Endothelial cell of umbilical vein (primary cell): Measurements from ENCODE around the gene F5. TPM values are rescaled to one million over a fixed set of nuclear protein-coding genes. Genes with fewer than 3 reads are reported as not detected.

Experiments used
- BruUV-seq: library from RNA; stranded (reverse); fragments of 400-500 nt; replicated peaks from 2 replicates; lab custom pipeline; 2021; lab: Mats Ljungman, UMichigan
- CTCF ChIA-PET: fragments of 300-600, 350-600 bp; sonication (Branson Sonifier 250); formaldehyde crosslinking; loops from one replicate; lab custom pipeline; 2021; ENCODE audit warnings: antibody characterized with exemption, inconsistent platforms; lab: Charles Lee
- POLR2A ChIA-PET: fragments of 300-600, 350-600 bp; sonication (Branson Sonifier 250); formaldehyde crosslinking; loops from one replicate; lab custom pipeline; 2021; ENCODE audit warnings: antibody characterized with exemption, inconsistent platforms; lab: Charles Lee
- DNase-seq: peaks from one replicate; pipeline ENCODE4 v3.0.0-alpha.2; 2011; ENCODE audit warnings: low read depth, low spot score
- FAIRE-seq: peaks from 2 replicates; lab custom pipeline; 2011; peaks lifted over from hg19 to GRCh38; lab: Jason Lieb, UNC
- H2AFZ ChIP-seq: 2 replicates; pipeline ENCODE4 v1.6.0; 2012; ENCODE audit warnings: low read depth, low read length, control low read depth, inconsistent platforms
- H3K27ac ChIP-seq: 2 replicates; pipeline ENCODE4 v1.5.1; 2011; ENCODE audit warnings: low read depth, mild to moderate bottlenecking, control low read depth, low read length, moderate library complexity; ENCODE audit not compliant: insufficient read depth
- H3K27me3 ChIP-seq, 2 experiments: 2 replicates each; pipeline versions ENCODE4 v1.6.0 to v1.6.1; 2011; ENCODE audit warnings: low read length in 2 of 2, mixed read lengths in 1 of 2; ENCODE audit not compliant: control insufficient read depth in 2 of 2, insufficient read depth in 2 of 2
- H3K36me3 ChIP-seq, 2 experiments: 2 replicates in 1 of 2; 3 replicates in 1 of 2; pipeline ENCODE4 v1.5.1; 2011; ENCODE audit warnings: low read length in 2 of 2, mild to moderate bottlenecking in 1 of 2, moderate library complexity in 1 of 2; ENCODE audit not compliant: control insufficient read depth in 2 of 2, insufficient read depth in 2 of 2; ENCODE audit errors: extremely low read depth in 1 of 2
- H3K4me1 ChIP-seq: 3 replicates; pipeline ENCODE4 v1.5.1; 2011; ENCODE audit warnings: mild to moderate bottlenecking, low read length; ENCODE audit not compliant: control insufficient read depth, insufficient read depth; ENCODE audit errors: extremely low read depth
- H3K4me2 ChIP-seq: 2 replicates; pipeline ENCODE4 v1.6.1; 2011; ENCODE audit warnings: low read length, control low read depth, mixed read lengths; ENCODE audit not compliant: insufficient read depth
- H3K4me3 ChIP-seq, 3 experiments: fragments of 200-600 bp in 1 of 3; sonication (generic), shearing (Covaris generic) in 1 of 3; replicated peaks in 1 of 3; 2 replicates each; pipeline ENCODE4 v1.5.1; 2011 to 2016; ENCODE audit warnings: control low read depth in 3 of 3, low read length in 3 of 3, mild to moderate bottlenecking in 2 of 3, inconsistent platforms in 1 of 3, low read depth in 1 of 3, moderate library complexity in 1 of 3; ENCODE audit not compliant: insufficient read depth in 1 of 3
- H3K79me2 ChIP-seq: 2 replicates; pipeline ENCODE4 v1.6.0; 2012; ENCODE audit warnings: low read length, inconsistent platforms; ENCODE audit not compliant: control insufficient read depth, insufficient read depth
- H3K9ac ChIP-seq: replicated peaks from 2 replicates; pipeline ENCODE3; 2011; ENCODE audit warnings: low read length, control low read depth; ENCODE audit not compliant: insufficient read depth; ENCODE audit errors: extremely low read depth
- H3K9me1 ChIP-seq: replicated peaks from 3 replicates; pipeline ENCODE4 v1.6.0; 2011; ENCODE audit warnings: mild to moderate bottlenecking, low read length; ENCODE audit not compliant: control insufficient read depth, insufficient read depth; ENCODE audit errors: extremely low read depth
- H3K9me3 ChIP-seq: replicated peaks from 2 replicates; pipeline ENCODE4 v1.5.1; 2012; ENCODE audit warnings: low read length, inconsistent platforms; ENCODE audit not compliant: control insufficient read depth, insufficient read depth
- H4K20me1 ChIP-seq: replicated peaks from 2 replicates; pipeline ENCODE3; 2011; ENCODE audit warnings: mild to moderate bottlenecking, low read length; ENCODE audit not compliant: control insufficient read depth, insufficient read depth; ENCODE audit errors: extremely low read depth
- EZH2 ChIP-seq: IDR thresholded peaks from 2 replicates; pipeline ENCODE4 v1.6.1; 2012; ENCODE audit warnings: borderline replicate concordance, low read depth, mild to moderate bottlenecking, moderate library complexity, low read length, inconsistent platforms; ENCODE audit not compliant: severe bottlenecking
- FOS ChIP-seq: IDR thresholded peaks from 2 replicates; pipeline ENCODE4 v1.6.1; 2011; ENCODE audit warnings: mild to moderate bottlenecking, low read length, moderate library complexity, borderline replicate concordance; ENCODE audit not compliant: insufficient read depth
- GATA2 ChIP-seq: IDR thresholded peaks from 2 replicates; pipeline ENCODE4 v1.7.0; 2011; ENCODE audit warnings: low read depth, mild to moderate bottlenecking, moderate library complexity, mixed read lengths, low read length; ENCODE audit not compliant: insufficient read length, insufficient read depth
- JUN ChIP-seq: IDR thresholded peaks from 2 replicates; pipeline ENCODE4 v1.6.1; 2011; ENCODE audit warnings: borderline replicate concordance, low read depth; ENCODE audit not compliant: insufficient read length, insufficient read depth
- MYC ChIP-seq: IDR thresholded peaks from one replicate; pipeline ENCODE4 v1.6.1; 2011; ENCODE audit warnings: mild to moderate bottlenecking, low read depth, low read length
- POLR2A ChIP-seq: IDR thresholded peaks from 2 replicates; pipeline ENCODE4 v1.6.1; 2012; ENCODE audit warnings: low read depth, mild to moderate bottlenecking, control low read depth, low read length
- POLR2AphosphoS5 ChIP-seq: IDR thresholded peaks from 2 replicates; pipeline ENCODE4 v1.6.1; 2012; ENCODE audit warnings: low read depth, mild to moderate bottlenecking, control low read depth, low read length, moderate library complexity; ENCODE audit not compliant: insufficient read depth
- dilution Hi-C: fragments of 300-500 bp; cut with MboI; formaldehyde crosslinking; loops from one replicate; pipeline ENCODE4 v1.15.0; 2019; ENCODE audit warnings: low sequenced_read_pairs; ENCODE audit not compliant: extremely low pct_ligation_motif_present
- intact Hi-C: fragments of 100-400 bp; cut with micrococcal nuclease; formaldehyde crosslinking; loops from one replicate; pipeline ENCODE4 v1.10.0; 2022
- polyA plus RNA-seq, 4 experiments: library from polyadenylated mRNA; depleted of rRNA in 3 of 4; stranded (reverse) in 3 of 4; unstranded in 1 of 4; fragments of >200 nt; gene quantifications; 2 replicates each; pipeline versions ENCODE4 v1.2.1 to v1.2.3, GENCODE V29; 2011 to 2012; ENCODE audit warnings: missing spikeins in 1 of 4
- total RNA-seq: library from RNA; stranded (reverse); gene quantifications from 2 replicates; pipeline ENCODE4 v1.2.3, GENCODE V29; 2021
- TF ChIP-seq, protein P1 (sequence below), 2 donors: IDR thresholded peaks; 1 replicate in 1 of 2; 2 replicates in 1 of 2; pipeline ENCODE4 v1.5.1; 2011; ENCODE audit warnings: low read length in 2 of 2, mild to moderate bottlenecking in 2 of 2, moderate library complexity in 2 of 2, control low read depth in 1 of 2, inconsistent platforms in 1 of 2, low read depth in 1 of 2; ENCODE audit not compliant: insufficient read depth in 1 of 2; ENCODE audit errors: extremely low read depth in 1 of 2
- TF ChIP-seq, protein P2 (sequence below): IDR thresholded peaks from 2 replicates; pipeline ENCODE4 v1.6.1; 2011; ENCODE audit not compliant: insufficient read depth, insufficient read length

The F5 gene
- total and polyA plus RNA-seq, 2 donors (not counting 3 experiments of a cell fraction or from before 2014, with no cell fraction given) = not detected

- no peaks in the 10 kb centered on the region for H4K20me1 ChIP-seq
- BruUV-seq = no TSS peak
- no peaks in the 10 kb centered on the region for H3K9me3 ChIP-seq
- H3K4me1 ChIP-seq = peaks cover 14% of the 10 kb centered on the region
- dilution Hi-C loops = no loop called here
- POLR2A ChIA-PET = no interaction called here
- intact Hi-C loops = no loop called here
- FAIRE-seq (no peak), DNase-seq (no peak)
- H3K9me1 ChIP-seq = no peaks in the 10 kb centered on the region
- no peak overlapping the region for H3K4me2 ChIP-seq
- H2AFZ ChIP-seq = no peak overlapping the region
- CTCF ChIA-PET = interaction anchor here (1.2 to 2.4 kb wide), 3 partner anchors 14 to 194 kb away, joined by 3 to 7 read pairs (median 6); no protein-coding TSS in a partner anchor
- H3K27me3 ChIP-seq = no peaks in the 10 kb centered on the region
- H3K4me3 ChIP-seq = no peak overlapping the region
- no peaks in the 10 kb centered on the region for H3K79me2 ChIP-seq
- TF ChIP-seq, protein P1, sequence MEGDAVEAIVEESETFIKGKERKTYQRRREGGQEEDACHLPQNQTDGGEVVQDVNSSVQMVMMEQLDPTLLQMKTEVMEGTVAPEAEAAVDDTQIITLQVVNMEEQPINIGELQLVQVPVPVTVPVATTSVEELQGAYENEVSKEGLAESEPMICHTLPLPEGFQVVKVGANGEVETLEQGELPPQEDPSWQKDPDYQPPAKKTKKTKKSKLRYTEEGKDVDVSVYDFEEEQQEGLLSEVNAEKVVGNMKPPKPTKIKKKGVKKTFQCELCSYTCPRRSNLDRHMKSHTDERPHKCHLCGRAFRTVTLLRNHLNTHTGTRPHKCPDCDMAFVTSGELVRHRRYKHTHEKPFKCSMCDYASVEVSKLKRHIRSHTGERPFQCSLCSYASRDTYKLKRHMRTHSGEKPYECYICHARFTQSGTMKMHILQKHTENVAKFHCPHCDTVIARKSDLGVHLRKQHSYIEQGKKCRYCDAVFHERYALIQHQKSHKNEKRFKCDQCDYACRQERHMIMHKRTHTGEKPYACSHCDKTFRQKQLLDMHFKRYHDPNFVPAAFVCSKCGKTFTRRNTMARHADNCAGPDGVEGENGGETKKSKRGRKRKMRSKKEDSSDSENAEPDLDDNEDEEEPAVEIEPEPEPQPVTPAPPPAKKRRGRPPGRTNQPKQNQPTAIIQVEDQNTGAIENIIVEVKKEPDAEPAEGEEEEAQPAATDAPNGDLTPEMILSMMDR (IDR thresholded peaks at IDR 0.05; ENCODE audit: extremely low read depth in 1 of 2, insufficient read depth in 1 of 2, low read depth in 1 of 2, low read length in 2 of 2) = no peak
- no peaks in the 10 kb centered on the region for H3K36me3 ChIP-seq
- no peak overlapping the region for H3K27ac ChIP-seq
- no peak overlapping the region for H3K9ac ChIP-seq
Observed at GRCh38 chr1:169615803-169616202, 29.5 kb upstream of the F5 start.

GRCh38 chr1:169610858-169611257 lies 24.6 kb upstream of the F5 start:
- H3K4me2 ChIP-seq = no peak overlapping the region
- DNase-seq (no peak), FAIRE-seq (no peak)
- ChIA-PET CTCF (interaction anchor here (1.2 to 3.5 kb wide), 5 partner anchors 9 to 199 kb away, joined by 4 to 14 read pairs (median 9); no protein-coding TSS in a partner anchor), POLR2A (no interaction called here)
- H3K9me1 ChIP-seq = no peaks in the 10 kb centered on the region
- no TSS peak for BruUV-seq
- H3K27ac ChIP-seq = no peak overlapping the region
- no peaks in the 10 kb centered on the region for H3K9me3 ChIP-seq
- no peaks in the 10 kb centered on the region for H3K27me3 ChIP-seq
- no peaks in the 10 kb centered on the region for H3K79me2 ChIP-seq
- no peak overlapping the region for H2AFZ ChIP-seq
- H3K36me3 ChIP-seq = no peaks in the 10 kb centered on the region
- no peak overlapping the region for H3K9ac ChIP-seq
- H4K20me1 ChIP-seq = no peaks in the 10 kb centered on the region
- TF ChIP-seq, protein P2, sequence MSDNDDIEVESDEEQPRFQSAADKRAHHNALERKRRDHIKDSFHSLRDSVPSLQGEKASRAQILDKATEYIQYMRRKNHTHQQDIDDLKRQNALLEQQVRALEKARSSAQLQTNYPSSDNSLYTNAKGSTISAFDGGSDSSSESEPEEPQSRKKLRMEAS = no peak
- TF ChIP-seq FOS (no peak), POLR2A (no peak), MYC (no peak), GATA2 (no peak), EZH2 (no peak), POLR2AphosphoS5 (no peak), JUN (no peak)
- TF ChIP-seq, protein P1 (IDR thresholded peaks at IDR 0.05; ENCODE audit: extremely low read depth in 1 of 2, insufficient read depth in 1 of 2, low read depth in 1 of 2, low read length in 2 of 2) = no peak
- H3K4me3 ChIP-seq = no peak overlapping the region
- intact Hi-C loops (no loop called here), dilution Hi-C loops (no loop called here)
- H3K4me1 ChIP-seq = peaks cover 13% of the 10 kb centered on the region
